Measurements from ENCODE around the gene PRICKLE2. TPM values are rescaled to one million over a fixed set of nuclear protein-coding genes. Genes with fewer than 3 reads are reported as not detected.

Gene PRICKLE2
- total RNA-seq, 4 donors from 2014 or later, result 54.3 to 98.6 (median 62.5) TPM

GRCh38 chr3:64098670-64099069 lies 126.6 kb downstream of the PRICKLE2 start:
- TF ChIP-seq CTCF (IDR thresholded peaks at IDR 0.05; ENCODE audit: low read depth), result no peak

GRCh38 chr3:64097920-64098319 lies 127.3 kb downstream of the PRICKLE2 start:
- no peak for TF ChIP-seq CTCF (IDR thresholded peaks at IDR 0.05; ENCODE audit: low read depth)

GRCh38 chr3:64095802-64096201 lies 129.5 kb downstream of the PRICKLE2 start:
- no peak for TF ChIP-seq CTCF (IDR thresholded peaks at IDR 0.05; ENCODE audit: low read depth)

- TF ChIP-seq CTCF (IDR thresholded peaks at IDR 0.05; ENCODE audit: low read depth), result no peak
Observed at GRCh38 chr3:64094713-64095079, 130.6 kb downstream of the PRICKLE2 start.

- TF ChIP-seq CTCF (IDR thresholded peaks at IDR 0.05; ENCODE audit: low read depth), result no peak
Observed at GRCh38 chr3:64093825-64094712, 131.2 kb downstream of the PRICKLE2 start.

- TF ChIP-seq CTCF (IDR thresholded peaks at IDR 0.05; ENCODE audit: low read depth), result no peak
Observed at GRCh38 chr3:64093211-64093610, 132.1 kb downstream of the PRICKLE2 start.

- no peak for TF ChIP-seq CTCF (IDR thresholded peaks at IDR 0.05; ENCODE audit: low read depth)
Observed at GRCh38 chr3:64091501-64091900, 133.8 kb downstream of the PRICKLE2 start.

Measured in subcutaneous adipose tissue (tissue), 4 donors.